ENCODE measurements around the gene FRMPD1.

DNA sequence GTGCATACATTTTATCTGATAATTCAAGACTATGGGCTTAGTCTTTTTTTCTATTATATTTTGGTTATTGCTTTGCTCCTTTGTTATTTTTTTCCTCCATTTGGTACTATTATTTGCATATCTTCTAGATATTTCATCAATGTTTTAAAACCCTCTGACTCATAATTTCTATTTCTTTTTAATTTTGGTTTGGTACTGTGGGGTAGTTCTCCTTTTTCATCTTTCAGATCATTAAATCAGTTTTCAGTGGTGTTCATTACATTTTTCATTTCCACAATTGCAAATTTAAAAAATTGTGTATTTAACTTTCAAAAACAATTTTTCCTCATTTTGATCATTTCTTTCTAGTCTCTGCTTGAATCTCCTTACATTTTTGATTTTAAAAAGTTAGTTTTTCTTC is 7.5 kb upstream of the FRMPD1 start:
- TF ChIP-seq CREB5 (CRISPR knock-in tag; IDR thresholded peaks at IDR 0.05; ENCODE audit: low read depth), result no peak
- no peak for TF ChIP-seq ZC3H10 (CRISPR knock-in tag; IDR thresholded peaks at IDR 0.05)
- TF ChIP-seq ESRRG (CRISPR knock-in tag; IDR thresholded peaks at IDR 0.05), result no peak
- TF ChIP-seq ZFP30 (CRISPR knock-in tag; IDR thresholded peaks at IDR 0.05), result no peak
- TF ChIP-seq ZFP3 (CRISPR knock-in tag; IDR thresholded peaks at IDR 0.05), result no peak
- no peak for TF ChIP-seq RARB (CRISPR knock-in tag; IDR thresholded peaks at IDR 0.05)

All from SK-N-SH treated with all-trans-retinoic acid at 6 μM for 48 hours (cell line).